GM20000 (cell line): ENCODE measurements around the gene SYN1.

Experiments used
- DNase-seq: peaks from one replicate; pipeline ENCODE4 v3.0.0; 2012; ENCODE audit warnings: low spot score
- CTCF ChIP-seq: IDR thresholded peaks from 2 replicates; pipeline ENCODE4 v1.5.1; 2012; ENCODE audit warnings: mild to moderate bottlenecking, control low read depth; ENCODE audit errors: extremely low read depth, missing control alignments

SYN1 gene

GRCh38 chrX:47543496-47543895 is 76.2 kb downstream of the SYN1 start:
- TF ChIP-seq CTCF: no peak
- no peak for DNase-seq

- peak; percentile 34 for DNase-seq
- TF ChIP-seq CTCF: no peak
Measured at GRCh38 chrX:47540754-47541538, 78.7 kb downstream of the SYN1 start.

- DNase-seq: no peak
- TF ChIP-seq CTCF: no peak
Measured at GRCh38 chrX:47539860-47540259, 79.8 kb downstream of the SYN1 start.

- no peak for DNase-seq
- no peak for TF ChIP-seq CTCF
Measured at GRCh38 chrX:47530049-47530448, 89.6 kb downstream of the SYN1 start.

GRCh38 chrX:47529548-47529947 is 90.1 kb downstream of the SYN1 start:
- no peak for TF ChIP-seq CTCF
- no peak for DNase-seq

GRCh38 chrX:47523713-47524166 is 95.9 kb downstream of the SYN1 start:
- no peak for TF ChIP-seq CTCF
- DNase-seq: no peak

GRCh38 chrX:47523297-47523696 is 96.4 kb downstream of the SYN1 start:
- peak; percentile 77 for DNase-seq
- TF ChIP-seq CTCF: peak; percentile 71
